OCI-LY1 (cell line): Measurements from ENCODE around the gene SPSB1.

Experiments
- H2AFZ ChIP-seq: fragments of 200-600 bp; sonication (generic), shearing (Covaris generic); 2 replicates; pipeline ENCODE4 v1.6.0; 2014; ENCODE audit warnings: antibody characterized with exemption, mild to moderate bottlenecking, low read length
- H3F3A ChIP-seq: fragments of 200-600 bp; sonication (generic), shearing (Covaris generic); 2 replicates; pipeline ENCODE4 v1.6.0; 2014; ENCODE audit warnings: mild to moderate bottlenecking, antibody characterized with exemption, low read length, moderate library complexity; ENCODE audit not compliant: insufficient read depth
- H3K27ac ChIP-seq: fragments of 200-600 bp; sonication (generic); 2 replicates; pipeline ENCODE4 v1.5.1; 2014; ENCODE audit warnings: low read length, mixed run types, mild to moderate bottlenecking, low read depth; ENCODE audit not compliant: poor library complexity, severe bottlenecking
- H3K27me3 ChIP-seq: fragments of 200-600 bp; sonication (generic); 2 replicates; pipeline ENCODE4 v1.6.0; 2014; ENCODE audit warnings: antibody characterized with exemption, mild to moderate bottlenecking, low read length, moderate library complexity; ENCODE audit not compliant: insufficient read depth
- H3K36me3 ChIP-seq: fragments of 200-600 bp; sonication (generic); 2 replicates; pipeline ENCODE4 v1.6.1; 2014; ENCODE audit warnings: mild to moderate bottlenecking, antibody characterized with exemption, low read length, moderate library complexity, mixed read lengths; ENCODE audit not compliant: insufficient read depth
- H3K4me1 ChIP-seq: fragments of 200-600 bp; sonication (generic); 2 replicates; pipeline ENCODE4 v1.5.1; 2014; ENCODE audit warnings: mild to moderate bottlenecking, low read length, moderate library complexity; ENCODE audit not compliant: insufficient read depth, severe bottlenecking
- H3K4me2 ChIP-seq: fragments of 200-600 bp; sonication (generic), shearing (Covaris generic); 2 replicates; pipeline ENCODE4 v1.6.1; 2014; ENCODE audit warnings: low read length
- H3K4me3 ChIP-seq: fragments of 200-600 bp; sonication (generic); 2 replicates; pipeline ENCODE4 v1.5.1; 2014; ENCODE audit warnings: low read length, low read depth, mild to moderate bottlenecking, mixed read lengths; ENCODE audit not compliant: poor library complexity, severe bottlenecking
- H3K79me2 ChIP-seq: fragments of 200-600 bp; shearing (Covaris generic); 2 replicates; pipeline ENCODE4 v1.6.1; 2016; ENCODE audit warnings: mixed run types, low read length, mixed read lengths; ENCODE audit not compliant: insufficient read depth
- H3K9ac ChIP-seq: fragments of 200-600 bp; sonication (generic), shearing (Covaris generic); 2 replicates; pipeline ENCODE4 v1.6.1; 2014; ENCODE audit warnings: mild to moderate bottlenecking, low read length, mixed read lengths
- H3K9me2 ChIP-seq: fragments of 200-600 bp; sonication (generic), shearing (Covaris generic); 2 replicates; pipeline ENCODE4 v1.6.1; 2014; ENCODE audit warnings: low read depth, mild to moderate bottlenecking, low read length, mixed read lengths
- H3K9me3 ChIP-seq: fragments of 200-600 bp; shearing (Covaris generic); 2 replicates; pipeline ENCODE4 v1.6.1; 2014; ENCODE audit warnings: low read length, mixed read lengths
- H4K20me1 ChIP-seq: fragments of 200-600 bp; sonication (generic), shearing (Covaris generic); 2 replicates; pipeline ENCODE4 v1.6.0; 2016; ENCODE audit warnings: mild to moderate bottlenecking, low read length; ENCODE audit not compliant: insufficient read depth
- CTCF ChIP-seq: fragments of 200-600 bp; sonication (generic), shearing (Covaris generic); IDR thresholded peaks from 2 replicates; pipeline ENCODE4 v1.5.1; 2017; ENCODE audit warnings: mild to moderate bottlenecking, antibody characterized with exemption, low read length, moderate library complexity, mixed read lengths
- EZH2 ChIP-seq: fragments of 200-600 bp; sonication (generic), shearing (Covaris generic); IDR thresholded peaks from 2 replicates; pipeline ENCODE4 v1.8.0; 2017; ENCODE audit warnings: borderline replicate concordance, mixed run types, mild to moderate bottlenecking, antibody characterized with exemption, low read length, moderate library complexity, mixed read lengths

Gene SPSB1

GRCh38 chr1:9343269-9343668 lies 50.6 kb downstream of the SPSB1 start:
- H3K79me2 ChIP-seq: no peaks in the 10 kb centered on the region
- no peak overlapping the region for H3K9ac ChIP-seq
- 0 out of 2 replicates have a peak, but pooled peaks cover 6% of the 10 kb centered on the region for H3K36me3 ChIP-seq
- no peak overlapping the region for H2AFZ ChIP-seq
- no peaks in the 10 kb centered on the region for H3K9me2 ChIP-seq
- H3K9me3 ChIP-seq: no peaks in the 10 kb centered on the region
- TF ChIP-seq CTCF (no peak), EZH2 (no peak)
- H3K4me3 ChIP-seq: no peak overlapping the region
- no peaks in the 10 kb centered on the region; the same call in 1 of the 2 replicates for H3K27me3 ChIP-seq
- no peaks in the 10 kb centered on the region for H3F3A ChIP-seq
- peaks cover 29% of the 10 kb centered on the region for H3K4me1 ChIP-seq
- no peaks in the 10 kb centered on the region for H4K20me1 ChIP-seq
- no peak overlapping the region for H3K27ac ChIP-seq
- no peak overlapping the region for H3K4me2 ChIP-seq

DNA sequence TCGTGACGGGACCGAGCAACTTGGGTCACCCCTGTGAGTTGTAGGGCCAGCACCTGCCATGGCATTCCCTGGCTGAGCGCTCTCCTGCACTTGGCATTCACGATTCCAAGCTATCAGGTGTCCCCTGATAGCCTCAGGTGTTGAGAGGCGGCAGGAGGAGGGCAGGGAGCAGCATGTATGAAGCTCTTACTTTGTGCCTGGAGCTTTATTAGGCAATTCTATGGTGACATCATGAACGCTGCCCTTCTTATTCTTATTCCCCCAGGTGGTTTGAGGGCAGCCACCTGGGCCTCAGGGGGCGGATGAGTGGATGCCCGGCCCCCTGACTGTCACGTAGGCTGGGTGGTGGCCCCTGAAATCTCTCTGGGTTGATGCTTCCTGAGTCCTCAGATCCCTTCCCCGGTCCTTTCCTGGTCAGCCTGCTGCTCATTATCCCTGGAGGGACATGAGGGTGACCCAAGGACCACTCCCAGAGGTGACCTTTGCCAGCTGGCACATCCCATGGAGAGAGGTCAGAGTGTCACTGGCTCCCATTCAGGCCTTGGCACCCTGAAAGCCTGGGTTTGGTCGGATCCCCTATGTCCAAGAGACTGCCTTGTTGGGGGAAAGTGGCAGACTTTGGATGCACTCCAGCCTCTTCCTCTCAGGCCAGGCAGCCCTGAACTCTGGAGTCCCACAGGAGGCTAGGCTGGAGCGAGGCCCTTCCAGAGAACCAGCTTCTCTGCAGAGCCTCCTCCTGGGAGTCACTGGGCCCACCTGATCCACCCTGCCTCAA lies 51.9 kb downstream of the SPSB1 start:
- no peaks in the 10 kb centered on the region for H3K9me2 ChIP-seq
- H3K27me3 ChIP-seq: no peaks in the 10 kb centered on the region; the same call in 1 of the 2 replicates
- peaks cover 29% of the 10 kb centered on the region for H3K4me1 ChIP-seq
- no peak overlapping the region; the same call in 1 of the 2 replicates for H3K9ac ChIP-seq
- no peaks in the 10 kb centered on the region for H3K79me2 ChIP-seq
- no peak overlapping the region for H3K4me2 ChIP-seq
- H3K36me3 ChIP-seq: 0 out of 2 replicates have a peak, but pooled peaks cover 6% of the 10 kb centered on the region
- no peak overlapping the region for H3K4me3 ChIP-seq
- H3F3A ChIP-seq: no peaks in the 10 kb centered on the region
- H4K20me1 ChIP-seq: no peaks in the 10 kb centered on the region
- no peaks in the 10 kb centered on the region for H3K9me3 ChIP-seq
- TF ChIP-seq CTCF: no peak
- no peak for TF ChIP-seq EZH2
- H2AFZ ChIP-seq: no peak overlapping the region
- H3K27ac ChIP-seq: peak overlapping the region; percentile 40

GRCh38 chr1:9345471-9345870 lies 52.8 kb downstream of the SPSB1 start:
- H3F3A ChIP-seq: no peaks in the 10 kb centered on the region
- H3K4me1 ChIP-seq: peaks cover 29% of the 10 kb centered on the region
- H3K27ac ChIP-seq: peak overlapping the region; percentile 40
- no peaks in the 10 kb centered on the region for H3K79me2 ChIP-seq
- H3K4me2 ChIP-seq: no peak overlapping the region
- H4K20me1 ChIP-seq: no peaks in the 10 kb centered on the region
- no peaks in the 10 kb centered on the region for H3K9me2 ChIP-seq
- H2AFZ ChIP-seq: no peak overlapping the region
- TF ChIP-seq EZH2 (no peak), CTCF (no peak)
- H3K36me3 ChIP-seq: 0 out of 2 replicates have a peak, but pooled peaks cover 6% of the 10 kb centered on the region
- H3K9me3 ChIP-seq: no peaks in the 10 kb centered on the region
- no peaks in the 10 kb centered on the region; the same call in 1 of the 2 replicates for H3K27me3 ChIP-seq
- no peak overlapping the region for H3K9ac ChIP-seq
- H3K4me3 ChIP-seq: no peak overlapping the region
